Astrocyte (in vitro differentiated cells and primary cell): ENCODE data around the gene TSPEAR. TPM values are rescaled to one million over a fixed set of nuclear protein-coding genes. Genes with fewer than 3 reads are reported as not detected.

Experiments used
- DNase-seq: peaks from one replicate; pipeline ENCODE4 v3.0.0-alpha.2; 2010; ENCODE audit warnings: low read depth
- FAIRE-seq: peaks from 2 replicates; lab custom pipeline; 2011; peaks lifted over from hg19 to GRCh38; lab: Jason Lieb, UNC
- H2AFZ ChIP-seq: 2 replicates; pipeline ENCODE4 v1.6.0; 2012; ENCODE audit warnings: low read depth, low read length, inconsistent platforms
- H3K27ac ChIP-seq: 2 replicates; pipeline ENCODE4 v1.5.1; 2011; ENCODE audit warnings: low read depth, low read length, inconsistent platforms
- H3K27me3 ChIP-seq: 2 replicates; pipeline ENCODE4 v1.6.0; 2011; ENCODE audit warnings: low read length, inconsistent platforms; ENCODE audit not compliant: insufficient read depth
- H3K36me3 ChIP-seq: 2 replicates; pipeline ENCODE4 v1.5.1; 2011; ENCODE audit warnings: low read length, inconsistent platforms; ENCODE audit not compliant: insufficient read depth
- H3K4me1 ChIP-seq: 2 replicates; pipeline ENCODE4 v1.5.1; 2011; ENCODE audit warnings: low read length, inconsistent platforms; ENCODE audit not compliant: insufficient read depth
- H3K4me2 ChIP-seq: 2 replicates; pipeline ENCODE4 v1.6.0; 2012; ENCODE audit warnings: low read length, inconsistent platforms
- H3K4me3 ChIP-seq: 2 replicates; pipeline ENCODE4 v1.5.1; 2011; ENCODE audit warnings: low read depth, mild to moderate bottlenecking, low read length, inconsistent platforms; ENCODE audit not compliant: insufficient read depth
- H3K79me2 ChIP-seq: 2 replicates; pipeline ENCODE4 v1.6.0; 2012; ENCODE audit warnings: mild to moderate bottlenecking, low read length, inconsistent platforms; ENCODE audit not compliant: insufficient read depth
- H3K9ac ChIP-seq: 2 replicates; pipeline ENCODE4 v1.6.0; 2012; ENCODE audit warnings: mild to moderate bottlenecking, low read length, inconsistent platforms
- H3K9me3 ChIP-seq: 2 replicates; pipeline ENCODE4 v1.5.1; 2012; ENCODE audit warnings: low read depth, mild to moderate bottlenecking, low read length, inconsistent platforms; ENCODE audit not compliant: insufficient read depth
- H4K20me1 ChIP-seq: 2 replicates; pipeline ENCODE4 v1.6.0; 2012; ENCODE audit warnings: low read length, inconsistent platforms; ENCODE audit not compliant: insufficient read depth
- H3K27ac Mint-ChIP-seq: one replicate; pipeline ENCODE4 v1.8.0; 2021; ENCODE audit warnings: mild to moderate bottlenecking, mixed read lengths; ENCODE audit not compliant: unreplicated experiment
- H3K27me3 Mint-ChIP-seq: one replicate; pipeline ENCODE4 v1.8.0; 2021; ENCODE audit warnings: low read depth, mixed read lengths; ENCODE audit not compliant: unreplicated experiment
- H3K36me3 Mint-ChIP-seq: one replicate; pipeline ENCODE4 v1.8.0; 2021; ENCODE audit warnings: low read depth, mixed read lengths; ENCODE audit not compliant: unreplicated experiment
- H3K4me1 Mint-ChIP-seq: one replicate; pipeline ENCODE4 v1.8.0; 2021; ENCODE audit warnings: low read depth, mixed read lengths; ENCODE audit not compliant: unreplicated experiment
- H3K4me3 Mint-ChIP-seq: one replicate; pipeline ENCODE4 v1.8.0; 2021; ENCODE audit warnings: mild to moderate bottlenecking, moderate library complexity, mixed read lengths; ENCODE audit not compliant: unreplicated experiment
- H3K9me3 Mint-ChIP-seq: one replicate; pipeline ENCODE4 v1.8.0; 2021; ENCODE audit warnings: mild to moderate bottlenecking, mixed read lengths; ENCODE audit not compliant: unreplicated experiment
- CTCF ChIP-seq: IDR thresholded peaks from 2 replicates; pipeline ENCODE4 v1.5.1; 2011; ENCODE audit warnings: low read depth, mild to moderate bottlenecking, inconsistent platforms, low read length, moderate library complexity; ENCODE audit not compliant: insufficient read depth
- EZH2 ChIP-seq: IDR thresholded peaks from 2 replicates; pipeline ENCODE4 v1.6.1; 2012; ENCODE audit warnings: mild to moderate bottlenecking, low read length, inconsistent platforms; ENCODE audit not compliant: insufficient read depth
- total RNA-seq: library from RNA; stranded (reverse); gene quantifications from 2 replicates; pipeline ENCODE4 v1.2.1, GENCODE V29; 2021

The TSPEAR gene
- total RNA-seq, 1 donor from 2014 or later, result not detected

GRCh38 chr21:44530903-44531605 lies 180.3 kb downstream of the TSPEAR start:
- Histone ChIP-seq H3K36me3 (no peaks in the 10 kb centered on the region), H3K79me2 (no peaks in the 10 kb centered on the region), H3K9me3 (peaks cover 4% of the 10 kb centered on the region), H3K27ac (no peak overlapping the region), H3K4me2 (no peak overlapping the region), H4K20me1 (no peaks in the 10 kb centered on the region), H3K4me1 (no peaks in the 10 kb centered on the region), H3K4me3 (no peak overlapping the region), H2AFZ (no peak overlapping the region), H3K9ac (no peak overlapping the region), H3K27me3 (no peaks in the 10 kb centered on the region)
- Mint-ChIP-seq H3K4me1 (no peaks in the 10 kb centered on the region), H3K27ac (no peak overlapping the region), H3K36me3 (no peaks in the 10 kb centered on the region), H3K27me3 (peaks cover 38% of the 10 kb centered on the region), H3K4me3 (no peak overlapping the region), H3K9me3 (peaks cover 9% of the 10 kb centered on the region)
- TF ChIP-seq EZH2 (no peak), CTCF (no peak)
- FAIRE-seq (no peak), DNase-seq (no peak)

DNA sequence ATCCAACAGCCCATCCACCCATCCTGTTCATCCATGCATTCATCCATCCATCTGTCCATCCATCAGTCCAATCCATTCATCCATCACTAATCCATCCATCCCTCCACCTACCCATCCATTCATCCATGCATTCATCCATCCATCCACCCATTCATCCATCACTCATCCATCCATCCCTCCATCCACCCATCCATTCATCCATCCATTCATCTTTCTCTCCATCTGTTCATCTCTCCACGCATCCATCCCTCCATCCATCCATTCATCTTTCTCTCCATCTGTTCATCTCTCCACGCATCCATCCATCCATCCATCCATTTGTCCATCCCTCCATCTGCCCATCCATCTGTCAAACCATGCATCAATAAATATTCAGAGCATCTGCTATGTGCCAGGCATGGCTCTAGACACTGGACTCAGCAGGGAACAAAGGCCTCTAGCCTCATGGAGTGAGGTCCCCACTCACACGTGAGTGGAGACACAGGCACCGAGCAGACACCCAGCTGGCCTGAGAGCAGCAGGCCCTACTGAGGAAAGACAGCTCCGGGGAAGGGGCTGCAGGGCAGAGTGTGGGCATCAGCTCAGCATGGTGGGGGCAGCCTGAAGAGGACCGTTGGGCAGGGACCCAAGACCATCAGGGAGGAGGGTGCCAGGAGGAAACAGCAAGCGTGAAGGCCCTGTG lies 181.0 kb downstream of the TSPEAR start:
- Histone ChIP-seq H2AFZ (no peak overlapping the region), H4K20me1 (no peaks in the 10 kb centered on the region), H3K27ac (no peak overlapping the region), H3K9me3 (peaks cover 4% of the 10 kb centered on the region), H3K79me2 (no peaks in the 10 kb centered on the region), H3K36me3 (no peaks in the 10 kb centered on the region), H3K4me3 (no peak overlapping the region), H3K27me3 (no peaks in the 10 kb centered on the region), H3K4me1 (no peaks in the 10 kb centered on the region), H3K4me2 (no peak overlapping the region), H3K9ac (no peak overlapping the region)
- FAIRE-seq, result no peak
- H3K9me3 Mint-ChIP-seq, result peaks cover 11% of the 10 kb centered on the region
- no peak for DNase-seq
- peaks cover 39% of the 10 kb centered on the region for H3K27me3 Mint-ChIP-seq
- H3K27ac Mint-ChIP-seq, result no peak overlapping the region
- no peak overlapping the region for H3K4me3 Mint-ChIP-seq
- TF ChIP-seq EZH2 (no peak), CTCF (no peak)
- no peaks in the 10 kb centered on the region for H3K4me1 Mint-ChIP-seq
- no peaks in the 10 kb centered on the region for H3K36me3 Mint-ChIP-seq
